ENCODE results near the gene BLMH.
"Not testable (repeated sequence)": the region's sequence is repeated elsewhere in the genome, so short reads cannot be mapped to it uniquely, and the experiment has no call there.

Gene BLMH

GRCh38 chr17:30203471-30203981, 88.2 kb downstream of the BLMH start:
- H3K4me3 ChIP-seq (replicated peaks; ENCODE audit: low read depth, low read length) = no peak overlapping the region
- no peak for DNase-seq (ENCODE audit: extremely low read depth, low read depth)
- TF ChIP-seq CTCF (IDR thresholded peaks at IDR 0.05; ENCODE audit: low read depth, low read length, missing control alignments) = peak; percentile 12

- DNase-seq (ENCODE audit: extremely low read depth, low read depth) = not testable (repeated sequence)
Observed at GRCh38 chr17:30200656-30201055, 91.1 kb downstream of the BLMH start.

GRCh38 chr17:30200106-30200505, 91.6 kb downstream of the BLMH start:
- H3K4me3 ChIP-seq (replicated peaks; ENCODE audit: low read depth, low read length) = no peak overlapping the region
- no peak for DNase-seq (ENCODE audit: extremely low read depth, low read depth)
- no peak for TF ChIP-seq CTCF (IDR thresholded peaks at IDR 0.05; ENCODE audit: low read depth, low read length, missing control alignments)

More at GRCh38 chr17:30200656-30201055, 91.1 kb downstream of the BLMH start:
- not testable (repeated sequence) for H3K4me3 ChIP-seq (replicated peaks; ENCODE audit: low read depth, low read length)

GRCh38 chr17:30199600-30199999, 92.1 kb downstream of the BLMH start:
- no peak for TF ChIP-seq CTCF (IDR thresholded peaks at IDR 0.05; ENCODE audit: low read depth, low read length, missing control alignments)
- DNase-seq (ENCODE audit: extremely low read depth, low read depth) = no peak
- no peak overlapping the region for H3K4me3 ChIP-seq (replicated peaks; ENCODE audit: low read depth, low read length)

Measured in HFF-Myc (cell line).